ENCODE measurements around the gene PSMD9.
"Not testable (repeated sequence)": the region's sequence is repeated elsewhere in the genome, so short reads cannot be mapped to it uniquely, and the experiment has no call there.

DNA sequence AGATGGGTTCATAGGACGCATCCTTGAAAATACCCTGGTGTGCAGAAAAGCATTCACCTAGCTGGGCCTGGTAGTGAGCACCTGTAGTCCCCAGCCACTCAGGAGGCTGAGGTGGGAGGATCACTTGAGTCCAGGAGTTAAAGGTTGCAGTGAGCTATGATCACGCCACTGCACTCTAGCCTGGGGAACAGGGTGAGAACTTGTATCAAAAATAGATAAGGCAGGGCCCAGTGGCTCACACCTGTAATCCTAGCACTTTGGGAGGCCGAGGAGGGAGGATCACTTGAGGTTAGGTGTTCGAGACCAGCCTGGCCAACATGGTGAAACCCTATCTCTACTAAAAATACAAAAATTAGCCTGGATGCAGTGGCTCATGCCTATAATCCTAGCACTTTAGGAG lies 27.9 kb upstream of the PSMD9 start:
- TF ChIP-seq CTCF (IDR thresholded peaks at IDR 0.05; ENCODE audit: poor library complexity, severe bottlenecking); EZH2 (IDR thresholded peaks at IDR 0.05; ENCODE audit: borderline replicate concordance, insufficient read depth, low read length, poor library complexity, severe bottlenecking); POLR2AphosphoS5 (IDR thresholded peaks at IDR 0.05); SMC3 (conservative IDR thresholded peaks at IDR 0.05; ENCODE audit: poor library complexity); EP300 (conservative IDR thresholded peaks at IDR 0.05; ENCODE audit: poor library complexity, severe bottlenecking); REST (IDR thresholded peaks at IDR 0.05; ENCODE audit: borderline replicate concordance): not testable (repeated sequence)
